Right lobe of liver (tissue), 4 donors: Measurements from ENCODE around the gene MME.

Experiments
- CTCF ChIP-seq, 4 donors: fragments of 200-600 bp in 3 of 4; fragments of 450-650 bp in 1 of 4; IDR thresholded peaks; one replicate each; pipeline versions ENCODE4 v1.5.1 to v1.8.0; 2016 to 2022; ENCODE audit warnings: antibody characterized with exemption in 4 of 4, mild to moderate bottlenecking in 2 of 4
- POLR2A ChIP-seq: fragments of 450-650 bp; IDR thresholded peaks from one replicate; pipeline ENCODE4 v1.6.1; 2017; ENCODE audit warnings: antibody characterized with exemption, mild to moderate bottlenecking
- donor health status: DM: no; HTN: no; CAD: no.
- donor health status: DM: no; HTN: no; CAD: no.
- donor health status: DM: no; HTN: yes; CAD: no.

GRCh38 chr3:155185631-155186071 lies 105.5 kb downstream of the MME start:
- TF ChIP-seq POLR2A, result no peak
- TF ChIP-seq CTCF (IDR thresholded peaks at IDR 0.05), result no peak
